C4-2B (cell line): ENCODE measurements around the gene KRTDAP.
"Not testable (repeated sequence)": the region's sequence is repeated elsewhere in the genome, so short reads cannot be mapped to it uniquely, and the experiment has no call there.

ENCODE experiments used
- H3K27ac ChIP-seq: fragments of 450-650 bp; 2 replicates; pipeline ENCODE4 v1.5.1; 2017
- CTCF ChIP-seq: fragments of 450-650 bp; conservative IDR thresholded peaks from 2 replicates; pipeline ENCODE4 v1.5.1; 2017; ENCODE audit warnings: mild to moderate bottlenecking
- ZFX ChIP-seq: fragments of 450-650 bp; IDR thresholded peaks from 2 replicates; pipeline ENCODE4 v1.6.1; 2017

The KRTDAP gene

GRCh38 chr19:35488677-35489076 lies 1.6 kb downstream of the KRTDAP start:
- no peak for TF ChIP-seq ZFX
- no peak overlapping the region for H3K27ac ChIP-seq

GRCh38 chr19:35487656-35488182 lies 2.5 kb downstream of the KRTDAP start:
- no peak overlapping the region for H3K27ac ChIP-seq
- TF ChIP-seq ZFX = no peak
- no peak for TF ChIP-seq CTCF

- no peak overlapping the region for H3K27ac ChIP-seq
Measured at GRCh38 chr19:35486268-35486708, 4.0 kb downstream of the KRTDAP start.

GRCh38 chr19:35484252-35485036 lies 5.8 kb downstream of the KRTDAP start:
- TF ChIP-seq CTCF (no peak), ZFX (no peak)
- no peak overlapping the region for H3K27ac ChIP-seq

More at GRCh38 chr19:35486268-35486708, 4.0 kb downstream of the KRTDAP start:
- TF ChIP-seq ZFX (no peak), CTCF (no peak)

GRCh38 chr19:35483089-35483488 lies 7.2 kb downstream of the KRTDAP start:
- TF ChIP-seq ZFX (no peak), CTCF (no peak)
- no peak overlapping the region for H3K27ac ChIP-seq

GRCh38 chr19:35478794-35479677 lies 11.2 kb downstream of the KRTDAP start:
- TF ChIP-seq CTCF = peak; percentile 45
- no peak for TF ChIP-seq ZFX
- no peak overlapping the region for H3K27ac ChIP-seq

- peak; percentile 34 for TF ChIP-seq CTCF
- TF ChIP-seq ZFX = no peak
Measured at GRCh38 chr19:35476149-35476548, 14.1 kb downstream of the KRTDAP start.

GRCh38 chr19:35474594-35474993 lies 15.7 kb downstream of the KRTDAP start:
- H3K27ac ChIP-seq = not testable (repeated sequence)

More at GRCh38 chr19:35476149-35476548, 14.1 kb downstream of the KRTDAP start:
- no peak overlapping the region for H3K27ac ChIP-seq
